HEK293T (cell line): ENCODE data around the gene TMEM97.

Source experiments
- CTCF ChIA-PET: fragments of 350-600 bp; formaldehyde crosslinking; extraction: SDS; loops from one replicate; lab custom pipeline; 2021; ENCODE audit warnings: antibody characterized with exemption, inconsistent platforms; lab: Yijun Ruan, JAX
- POLR2A ChIA-PET: fragments of 350-600 bp; formaldehyde crosslinking; extraction: SDS; loops from one replicate; lab custom pipeline; 2020; ENCODE audit warnings: antibody characterized with exemption, inconsistent platforms; lab: Yijun Ruan, JAX
- DNase-seq: peaks from one replicate; pipeline ENCODE4 v3.0.0; 2012; ENCODE audit warnings: mixed read lengths; ENCODE audit errors: extremely low spot score
- ARNT ChIP-seq: fragments of 450-650 bp; IDR thresholded peaks from 2 replicates; pipeline ENCODE4 v1.6.1; 2017; ENCODE audit warnings: mild to moderate bottlenecking
- BHLHE40 ChIP-seq: fragments of 450-650 bp; IDR thresholded peaks from 2 replicates; pipeline ENCODE4 v1.6.1; 2016; ENCODE audit warnings: mild to moderate bottlenecking, moderate library complexity, borderline replicate concordance
- CTBP1 ChIP-seq: fragments of 450-650 bp; IDR thresholded peaks from 2 replicates; pipeline ENCODE4 v1.6.1; 2016; ENCODE audit warnings: borderline replicate concordance
- ELF4 ChIP-seq: fragments of 450-650 bp; IDR thresholded peaks from 2 replicates; pipeline ENCODE4 v1.6.1; 2017; ENCODE audit warnings: antibody characterized with exemption
- FOXA1 ChIP-seq: fragments of 450-650 bp; IDR thresholded peaks from 2 replicates; pipeline ENCODE4 v1.6.1; 2016; ENCODE audit warnings: mild to moderate bottlenecking
- FOXK2 ChIP-seq: fragments of 450-650 bp; IDR thresholded peaks from 2 replicates; pipeline ENCODE4 v1.6.1; 2016; ENCODE audit warnings: mild to moderate bottlenecking
- FOXM1 ChIP-seq: fragments of 450-650 bp; IDR thresholded peaks from 2 replicates; pipeline ENCODE4 v1.6.1; 2017; ENCODE audit warnings: mild to moderate bottlenecking, borderline replicate concordance
- HDGF ChIP-seq: fragments of 450-650 bp; IDR thresholded peaks from 2 replicates; pipeline ENCODE4 v1.6.1; 2017; ENCODE audit warnings: antibody characterized with exemption, borderline replicate concordance
- L3MBTL2 ChIP-seq: fragments of 450-650 bp; conservative IDR thresholded peaks from 2 replicates; pipeline ENCODE4 v1.6.1; 2016; ENCODE audit warnings: mild to moderate bottlenecking
- LEF1 ChIP-seq: fragments of 450-650 bp; IDR thresholded peaks from 2 replicates; pipeline ENCODE4 v1.6.1; 2017; ENCODE audit warnings: mild to moderate bottlenecking, borderline replicate concordance
- NFRKB ChIP-seq: fragments of 450-650 bp; IDR thresholded peaks from 2 replicates; pipeline ENCODE4 v1.6.1; 2016; ENCODE audit warnings: mild to moderate bottlenecking, moderate library complexity
- SP1 ChIP-seq: fragments of 450-650 bp; IDR thresholded peaks from 2 replicates; pipeline ENCODE4 v1.6.1; 2017
- SUZ12 ChIP-seq: fragments of 450-650 bp; IDR thresholded peaks from 2 replicates; pipeline ENCODE4 v1.6.1; 2016; ENCODE audit warnings: mild to moderate bottlenecking
- TARDBP ChIP-seq: fragments of 450-650 bp; IDR thresholded peaks from 2 replicates; pipeline ENCODE4 v1.6.1; 2016
- ZNF384 ChIP-seq: fragments of 450-650 bp; IDR thresholded peaks from 2 replicates; pipeline ENCODE4 v1.6.1; 2016
- TF ChIP-seq, protein P1 (sequence below): fragments of 450-650 bp; IDR thresholded peaks from 2 replicates; pipeline ENCODE4 v1.6.1; 2016

The TMEM97 gene

DNA sequence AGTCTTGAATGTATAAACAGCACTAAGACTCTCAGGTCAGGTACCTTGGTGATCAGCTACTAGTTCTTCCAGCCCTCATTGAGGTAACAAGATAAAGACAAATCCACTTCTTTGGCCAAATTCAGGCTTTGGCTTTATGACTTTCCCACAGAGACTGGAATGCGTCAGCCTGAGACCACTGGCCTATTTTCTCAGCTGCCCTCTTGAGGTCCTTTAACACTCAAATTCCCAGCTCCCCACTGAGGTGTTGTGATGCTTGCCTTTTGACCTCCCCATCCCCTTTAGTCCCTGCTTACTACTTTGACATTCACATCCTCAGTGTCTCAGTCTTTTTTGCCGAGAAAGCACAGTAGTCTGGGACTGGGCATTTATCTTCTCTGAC, 27.2 kb downstream of the TMEM97 start:
- no peak for TF ChIP-seq ELF4
- ChIA-PET CTCF (interaction anchor here (0.6 to 1.6 kb wide), 4 partner anchors 11 to 482 kb away, joined by 3 to 8 read pairs (median 3); partner anchors contain the start of genes IFT20 and TNFAIP1), POLR2A (interaction anchor here (2.0 to 4.0 kb wide), 3 partner anchors 11 to 59 kb away, joined by 8 to 36 read pairs (median 18); partner anchors contain the start of genes IFT20, POLDIP2, SLC46A1 and TNFAIP1)
- DNase-seq = no peak

DNA sequence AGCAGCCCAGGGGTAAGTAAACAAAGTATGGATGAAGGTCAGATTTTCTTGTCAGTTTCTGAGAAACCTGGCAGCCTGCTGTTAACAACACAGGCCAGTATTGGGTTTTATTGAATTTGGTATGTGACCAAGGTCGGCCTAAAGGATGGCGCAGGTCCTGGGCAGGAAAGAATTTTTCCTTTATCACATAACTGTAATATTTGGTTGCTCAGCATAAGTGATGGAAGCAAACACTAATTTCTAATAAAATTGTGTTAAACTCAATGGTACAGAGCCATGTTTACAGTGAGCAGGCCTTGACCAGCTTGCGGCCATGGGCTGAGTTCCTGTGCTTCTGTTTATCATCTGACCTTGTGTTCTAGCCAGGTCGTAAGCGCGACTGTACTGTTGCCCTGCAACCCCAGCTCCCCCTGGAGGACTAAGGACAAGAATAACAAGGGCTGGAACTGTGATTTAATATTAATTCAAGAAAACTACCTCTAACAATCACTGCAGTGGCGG, 27.8 kb downstream of the TMEM97 start:
- POLR2A ChIA-PET = interaction anchor here (1.3 to 4.0 kb wide), 4 partner anchors 7 to 59 kb away, joined by 4 to 36 read pairs (median 13); partner anchors contain the start of genes IFT20, POLDIP2, SLC46A1 and TNFAIP1
- TF ChIP-seq FOXM1 = no peak
- no peak for TF ChIP-seq BHLHE40
- no peak for TF ChIP-seq TARDBP
- no peak for TF ChIP-seq ZNF384
- CTCF ChIA-PET = interaction anchor here (0.6 to 1.6 kb wide), 3 partner anchors 70 to 541 kb away, joined by 3 read pairs; no protein-coding TSS in a partner anchor
- no peak for DNase-seq

DNA sequence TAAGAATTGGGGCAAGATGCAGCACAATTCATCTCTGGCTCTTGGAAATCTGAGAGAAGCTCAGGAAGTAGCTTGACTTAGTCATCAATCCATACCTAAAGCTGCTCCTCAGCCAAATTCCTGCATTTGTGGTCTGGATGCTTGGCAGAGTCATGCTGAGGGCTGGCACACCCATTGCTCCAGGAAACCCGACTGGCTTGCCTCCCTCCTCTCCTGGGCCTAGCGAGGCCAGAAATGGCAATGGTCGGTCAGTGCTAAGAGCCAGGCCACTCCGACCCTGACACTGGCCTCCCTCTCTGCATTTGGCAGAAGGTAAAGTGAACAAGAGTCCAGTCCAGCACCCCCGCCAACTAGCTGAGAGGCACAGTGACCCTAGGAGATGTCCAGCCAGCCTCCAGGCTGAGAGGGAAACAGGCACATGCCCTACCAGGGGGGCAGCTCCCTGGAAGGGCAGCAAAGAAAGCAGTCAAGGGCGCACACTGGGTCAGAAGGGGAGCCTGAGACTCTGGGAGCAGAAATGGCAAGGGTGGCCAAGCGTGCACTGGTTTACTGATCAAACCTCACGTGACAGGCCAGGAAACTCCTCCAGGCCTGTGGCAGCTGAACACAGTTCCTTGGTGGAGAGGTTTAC, 28.4 kb downstream of the TMEM97 start:
- no peak for TF ChIP-seq FOXK2
- POLR2A ChIA-PET = interaction anchor here (1.3 to 4.0 kb wide), 3 partner anchors 8 to 12 kb away, joined by 4 to 36 read pairs (median 18); partner anchors contain the start of genes IFT20, POLDIP2 and TNFAIP1
- CTCF ChIA-PET = interaction anchor here (0.6 to 1.6 kb wide), 3 partner anchors 69 to 542 kb away, joined by 3 read pairs; no protein-coding TSS in a partner anchor
- DNase-seq = no peak

DNA sequence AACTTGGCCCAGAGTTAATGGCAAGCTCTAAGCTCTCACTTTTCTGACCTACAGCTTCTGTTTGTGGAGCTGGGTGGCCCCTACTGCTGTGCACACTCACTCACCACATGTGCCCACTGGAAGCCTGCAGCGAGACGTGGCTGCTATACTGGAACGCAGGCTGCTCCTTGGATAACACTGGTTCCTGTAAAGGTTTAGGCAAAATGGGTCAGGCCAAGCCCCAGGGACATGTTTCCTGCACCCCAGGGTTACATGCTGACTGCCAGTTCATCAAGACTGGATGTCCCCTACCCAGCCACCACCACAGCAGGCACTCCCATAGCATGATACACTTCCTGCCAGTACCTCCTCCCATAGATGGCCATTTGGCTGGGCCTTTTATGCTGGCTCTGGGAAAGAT, 30.0 kb downstream of the TMEM97 start:
- CTCF ChIA-PET = no interaction called here
- POLR2A ChIA-PET = interaction anchor here (4.0 kb wide), 1 partner anchor 8 kb away, joined by 36 read pairs; the partner anchor contains the start of gene POLDIP2
- DNase-seq = no peak
- TF ChIP-seq NFRKB (no peak), BHLHE40 (no peak), ELF4 (no peak), SUZ12 (no peak), L3MBTL2 (no peak), TARDBP (no peak), ARNT (no peak)

DNA sequence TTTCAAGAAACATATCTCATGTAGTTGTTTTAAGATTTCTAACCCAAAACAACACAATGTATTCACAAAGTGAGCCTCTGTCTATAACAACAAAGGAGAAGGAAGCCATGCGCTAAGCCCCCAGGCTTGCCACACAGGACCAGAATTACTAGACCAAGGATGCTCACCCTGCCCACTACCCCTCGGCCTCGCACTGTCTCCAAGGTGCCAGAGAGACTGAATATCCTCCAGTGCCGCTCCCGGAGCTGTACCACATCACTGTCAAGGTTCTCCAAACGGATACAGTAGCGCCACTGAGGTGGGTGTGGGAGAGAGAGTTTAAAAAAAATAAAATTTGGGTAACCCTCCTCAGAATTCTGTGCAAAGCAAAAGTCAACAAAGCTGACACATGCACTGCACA, 31.3 kb downstream of the TMEM97 start:
- DNase-seq = no peak
- ChIA-PET CTCF (no interaction called here), POLR2A (interaction anchor here (0.8 to 1.0 kb wide), 2 partner anchors 15 to 67 kb away, joined by 3 read pairs; partner anchors contain the start of genes IFT20 and TNFAIP1)
- TF ChIP-seq LEF1 (no peak), TARDBP (no peak), L3MBTL2 (no peak), SP1 (no peak), ELF4 (no peak), ARNT (no peak), NFRKB (no peak), FOXK2 (no peak), HDGF (no peak)
- TF ChIP-seq, protein P1, sequence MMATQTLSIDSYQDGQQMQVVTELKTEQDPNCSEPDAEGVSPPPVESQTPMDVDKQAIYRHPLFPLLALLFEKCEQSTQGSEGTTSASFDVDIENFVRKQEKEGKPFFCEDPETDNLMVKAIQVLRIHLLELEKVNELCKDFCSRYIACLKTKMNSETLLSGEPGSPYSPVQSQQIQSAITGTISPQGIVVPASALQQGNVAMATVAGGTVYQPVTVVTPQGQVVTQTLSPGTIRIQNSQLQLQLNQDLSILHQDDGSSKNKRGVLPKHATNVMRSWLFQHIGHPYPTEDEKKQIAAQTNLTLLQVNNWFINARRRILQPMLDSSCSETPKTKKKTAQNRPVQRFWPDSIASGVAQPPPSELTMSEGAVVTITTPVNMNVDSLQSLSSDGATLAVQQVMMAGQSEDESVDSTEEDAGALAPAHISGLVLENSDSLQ = no peak

DNA sequence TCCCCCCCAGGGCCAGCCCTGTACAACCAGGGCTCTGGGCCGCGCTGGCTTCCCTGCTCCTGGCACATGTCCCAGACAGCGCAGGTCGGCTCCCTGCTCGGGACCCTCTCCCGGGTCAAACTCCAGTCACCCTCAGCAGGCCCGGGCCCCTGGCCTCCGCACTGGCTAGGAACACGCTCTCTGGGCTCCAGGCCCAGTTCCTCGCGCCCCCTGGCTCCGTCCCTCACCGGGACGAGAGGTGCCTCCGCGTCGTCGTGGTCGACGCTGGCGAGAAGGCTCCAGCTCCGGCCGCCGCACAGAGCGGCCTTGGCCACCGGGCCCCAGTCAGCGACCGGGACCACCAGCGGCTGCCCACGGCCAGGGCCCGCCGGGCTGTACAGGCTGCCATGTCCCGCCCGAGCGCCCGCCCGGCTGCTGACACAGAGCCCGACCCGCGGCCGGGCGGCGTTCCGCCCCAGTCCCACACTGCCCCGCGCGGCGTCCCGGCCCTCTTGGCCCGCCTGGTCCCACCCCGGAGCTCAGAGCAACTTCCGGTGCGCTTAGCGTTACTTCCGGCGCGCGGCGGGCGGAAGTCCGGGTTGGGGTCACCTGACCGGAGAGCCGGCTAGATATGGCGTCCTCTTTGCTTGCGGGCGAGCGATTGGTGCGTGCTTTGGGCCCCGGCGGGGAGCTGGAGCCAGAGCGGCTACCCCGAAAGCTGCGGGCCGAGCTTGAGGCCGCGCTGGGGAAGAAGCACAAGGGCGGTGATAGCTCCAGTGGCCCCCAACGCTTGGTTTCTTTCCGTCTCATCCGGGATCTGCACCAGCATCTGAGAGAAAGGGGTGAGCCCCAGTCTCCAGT, 38.3 kb downstream of the TMEM97 start, which contains the start of gene POLDIP2:
POLDIP2 (minus strand) TSS at position 467 of the 840 bp plus-strand sequence; CDS start at position 388, 79 bp downstream.
- ChIA-PET POLR2A (interaction anchor here (0.6 to 3.8 kb wide), 15 partner anchors 10 to 1942 kb away, joined by 3 to 64 read pairs (median 4); partner anchors contain the start of genes IFT20, SARM1, SLC46A1 and TNFAIP1), CTCF (interaction anchor here (0.6 to 1.0 kb wide), 3 partner anchors 9 to 119 kb away, joined by 3 to 6 read pairs (median 3); no protein-coding TSS in a partner anchor)
- peak; percentile 92 for DNase-seq
- no peak for TF ChIP-seq SP1
- TF ChIP-seq LEF1 = 0 out of 2 replicates have a peak, but pooled peaks have one; percentile 23
- peak; percentile 80 for TF ChIP-seq ELF4
- TF ChIP-seq, protein P1 = peak; percentile 65
- peak; percentile 34; the same call in 1 of the 2 replicates for TF ChIP-seq CTBP1
- TF ChIP-seq TARDBP = no peak
- TF ChIP-seq BHLHE40 = no peak
- TF ChIP-seq L3MBTL2 = peak; percentile 58

DNA sequence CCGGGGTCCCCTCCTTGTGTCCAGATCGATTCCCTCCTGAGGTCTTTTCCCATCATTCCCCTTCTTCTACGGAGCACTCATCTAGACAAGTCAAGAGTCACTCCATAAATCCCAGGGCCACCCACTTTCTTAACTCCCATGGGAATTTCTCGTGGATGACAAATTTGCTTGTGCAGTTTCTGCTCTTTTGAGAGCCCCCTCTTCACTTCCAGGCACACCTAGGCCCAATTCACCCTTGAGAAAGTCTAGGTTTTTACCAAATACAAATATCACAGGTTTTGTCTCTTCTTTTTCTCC, 38.8 kb downstream of the TMEM97 start:
- no peak for DNase-seq
- CTCF ChIA-PET = interaction anchor here (0.6 to 1.0 kb wide), 2 partner anchors 9 to 54 kb away, joined by 3 to 6 read pairs; no protein-coding TSS in a partner anchor
- POLR2A ChIA-PET = interaction anchor here (0.6 to 3.8 kb wide), 14 partner anchors 11 to 317 kb away, joined by 3 to 64 read pairs (median 4); partner anchors contain the start of genes IFT20, SARM1, SLC46A1 and TNFAIP1
- TF ChIP-seq ELF4 = no peak
- TF ChIP-seq FOXA1 = no peak
- no peak for TF ChIP-seq ARNT
